ENCODE results near the gene GGT6.

The GGT6 gene

DNA sequence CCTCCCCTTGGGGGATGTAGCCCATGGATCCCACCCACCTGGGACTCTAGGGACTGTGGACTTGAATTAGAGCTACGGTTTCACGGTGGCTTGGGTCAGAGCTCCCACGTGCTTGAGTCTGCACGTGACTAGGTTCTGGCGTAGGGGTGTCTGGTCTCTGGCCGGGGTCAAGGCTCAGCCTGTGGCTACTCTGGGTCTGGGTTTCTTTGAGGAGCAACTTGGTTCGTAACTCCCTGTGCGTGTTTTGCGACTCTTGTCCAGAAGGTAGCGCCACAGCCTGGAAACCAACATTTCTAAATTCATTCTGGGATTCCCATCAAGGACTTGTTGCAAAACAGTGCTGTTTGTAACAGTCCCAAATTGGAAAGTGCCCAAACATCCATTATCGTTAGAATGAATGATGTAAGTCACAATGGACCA lies 470 bp upstream of the GGT6 start:
- TF ChIP-seq CTCF (IDR thresholded peaks at IDR 0.05; ENCODE audit: low read depth, low read length), result no peak
- no peak overlapping the region for H3K4me3 ChIP-seq (ENCODE audit: low read depth, low read length)

- H3K4me3 ChIP-seq (ENCODE audit: low read depth, low read length), result no peak overlapping the region
- TF ChIP-seq CTCF (IDR thresholded peaks at IDR 0.05; ENCODE audit: low read depth, low read length), result no peak
Measured at GRCh38 chr17:4559966-4560365, 411 bp downstream of the GGT6 start.

GRCh38 chr17:4559139-4559791 lies 1.1 kb downstream of the GGT6 start:
- no peak for TF ChIP-seq CTCF (IDR thresholded peaks at IDR 0.05; ENCODE audit: low read depth, low read length)
- H3K4me3 ChIP-seq (ENCODE audit: low read depth, low read length), result no peak overlapping the region

DNA sequence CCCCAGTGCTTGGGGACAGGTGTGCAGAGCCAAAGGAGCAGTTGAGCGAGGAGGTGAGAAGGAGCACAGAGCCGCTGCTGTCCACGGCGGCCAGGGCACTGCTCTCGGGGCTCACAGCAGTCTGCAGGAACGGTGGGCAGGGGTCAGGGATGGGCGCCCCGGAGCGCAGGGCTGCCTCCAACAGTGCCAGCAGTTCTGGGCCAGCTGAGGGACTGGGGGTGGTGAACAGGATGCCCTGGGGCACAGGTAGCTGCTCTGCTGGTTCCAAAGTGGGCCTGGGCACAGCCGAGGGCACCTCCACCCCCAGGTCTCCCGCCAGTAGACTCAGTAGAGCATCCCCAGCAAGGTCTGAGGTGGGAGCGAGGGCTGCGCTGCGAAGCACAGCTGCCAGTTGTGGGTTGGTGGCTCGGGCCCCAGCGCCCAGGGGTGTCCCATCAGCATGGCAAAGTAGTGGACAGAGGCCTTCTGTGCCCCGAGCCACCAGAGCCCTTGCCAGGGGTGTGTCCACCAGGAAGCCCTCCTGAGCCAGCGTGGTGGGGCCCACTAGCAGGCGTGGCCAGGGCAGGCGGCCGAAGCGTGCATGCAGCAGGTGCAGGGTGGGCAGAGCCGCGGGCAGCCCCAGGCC lies 1.9 kb downstream of the GGT6 start:
- no peak for TF ChIP-seq CTCF (IDR thresholded peaks at IDR 0.05; ENCODE audit: low read depth, low read length)
- H3K4me3 ChIP-seq (ENCODE audit: low read depth, low read length), result no peak overlapping the region

DNA sequence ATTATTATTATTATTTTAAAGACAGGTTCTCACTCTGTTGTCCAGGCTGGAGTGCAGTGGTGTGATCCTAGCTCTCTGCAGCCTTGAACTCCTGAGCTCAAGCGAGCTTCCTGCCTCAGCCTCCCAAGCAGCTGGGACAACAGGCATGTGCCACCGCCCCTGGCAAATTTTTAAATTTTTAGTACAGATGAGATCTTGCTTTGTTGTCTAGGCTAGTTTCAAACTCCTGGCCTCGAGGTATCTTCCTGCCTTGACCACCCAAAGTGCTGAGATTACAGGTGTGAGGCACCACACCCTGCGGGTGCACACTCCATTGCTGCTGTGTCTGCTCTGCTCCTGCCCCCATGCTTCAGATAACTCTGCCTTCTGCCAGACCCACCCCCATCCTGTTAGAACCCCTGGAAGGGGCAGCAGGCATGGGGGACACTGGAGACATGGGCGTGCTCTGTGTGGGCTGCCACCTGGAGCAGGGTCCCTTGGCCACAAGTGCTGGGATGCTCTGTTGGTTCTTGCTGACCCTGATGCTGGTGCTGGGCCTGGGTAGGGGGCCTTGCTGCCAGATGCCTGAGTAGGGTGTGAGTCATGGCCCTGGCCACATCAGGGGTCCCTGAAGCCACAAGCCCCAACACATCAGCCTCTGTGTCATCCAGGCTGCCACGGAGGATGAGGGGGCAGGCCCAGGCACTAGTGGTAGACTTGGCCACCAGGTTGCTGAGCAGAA lies 2.6 kb downstream of the GGT6 start:
- TF ChIP-seq CTCF (IDR thresholded peaks at IDR 0.05; ENCODE audit: low read depth, low read length), result no peak

GRCh38 chr17:4556996-4557395 lies 3.4 kb downstream of the GGT6 start:
- H3K4me3 ChIP-seq (ENCODE audit: low read depth, low read length), result no peak overlapping the region
- no peak for TF ChIP-seq CTCF (IDR thresholded peaks at IDR 0.05; ENCODE audit: low read depth, low read length)

More for the DNA sequence above, 2.6 kb downstream of the GGT6 start:
- H3K4me3 ChIP-seq (ENCODE audit: low read depth, low read length), result no peak overlapping the region
